Measurements from ENCODE around the gene EGF. TPM values are rescaled to one million over a fixed set of nuclear protein-coding genes. Genes with fewer than 3 reads are reported as not detected.

EGF gene
- total RNA-seq, 2 donors from 2014 or later: not detected

DNA sequence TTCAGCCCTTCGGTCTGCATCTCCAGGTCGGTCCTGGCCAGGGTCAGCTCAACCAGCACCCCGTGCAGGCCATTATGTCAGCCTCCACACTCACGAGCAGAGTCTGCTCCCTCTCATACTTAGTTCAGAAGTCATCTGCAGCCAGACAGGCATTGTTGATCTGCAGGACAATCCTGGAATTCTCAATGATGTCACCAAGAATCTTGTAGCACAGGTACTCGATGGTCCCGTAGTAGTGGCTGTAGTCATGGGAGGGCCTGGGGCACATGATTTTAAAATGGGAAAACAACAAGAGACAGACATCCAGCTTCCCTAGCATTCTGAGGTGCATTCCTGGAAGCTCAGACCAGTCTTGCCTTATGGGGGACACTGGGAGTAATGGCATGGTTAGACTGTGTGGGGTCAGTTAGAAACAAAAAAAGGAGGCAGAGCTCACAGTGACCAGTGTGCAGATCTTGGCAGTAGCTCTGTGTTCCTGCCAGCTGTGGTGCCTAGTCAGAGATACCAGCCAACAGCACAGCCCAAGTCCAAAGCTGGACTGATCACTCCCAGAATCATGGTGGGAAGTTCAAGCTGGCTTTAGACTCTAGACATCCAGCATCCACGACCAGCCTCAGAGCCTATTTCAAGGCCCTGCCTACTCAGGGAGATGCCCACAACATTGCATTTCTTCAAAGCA, 32.9 kb upstream of the EGF start:
- Mint-ChIP-seq H3K27ac (no peak overlapping the region), H3K27me3 (ENCODE audit: low read depth) (peaks cover 25% of the 10 kb centered on the region), H3K4me3 (no peak overlapping the region), H3K36me3 (ENCODE audit: insufficient read depth in 2 of 2) (no peaks in the 10 kb centered on the region), H3K9me3 (peaks cover 0 to 2% of the 10 kb centered on the region in 2 donors), H3K4me1 (ENCODE audit: low read depth) (no peaks in the 10 kb centered on the region)
- DNase-seq (no peak), ATAC-seq (replicated peaks in 1 of 2) (no peak)

DNA sequence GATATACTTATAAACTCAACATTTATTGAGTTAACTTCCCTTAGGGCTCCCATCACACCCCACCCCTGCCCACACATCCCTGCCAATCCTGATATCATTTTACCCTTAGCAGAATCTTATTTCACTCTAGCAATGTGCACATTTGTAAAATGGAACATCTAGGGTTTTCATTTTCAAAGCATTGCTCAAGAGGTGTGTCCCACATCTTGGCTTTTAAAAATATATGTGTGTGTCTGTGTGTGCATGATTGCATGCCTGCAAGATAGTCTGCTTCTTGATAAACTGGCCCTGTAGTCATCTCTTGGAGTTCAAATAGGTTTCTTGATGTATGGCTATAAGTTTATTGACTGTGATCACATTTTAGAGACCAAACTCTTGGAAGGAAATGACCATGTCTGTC, 26.4 kb upstream of the EGF start:
- Mint-ChIP-seq H3K27me3 (ENCODE audit: low read depth) (peaks cover 5% of the 10 kb centered on the region), H3K9me3 (no peaks in the 10 kb centered on the region)
- no peak for DNase-seq

DNA sequence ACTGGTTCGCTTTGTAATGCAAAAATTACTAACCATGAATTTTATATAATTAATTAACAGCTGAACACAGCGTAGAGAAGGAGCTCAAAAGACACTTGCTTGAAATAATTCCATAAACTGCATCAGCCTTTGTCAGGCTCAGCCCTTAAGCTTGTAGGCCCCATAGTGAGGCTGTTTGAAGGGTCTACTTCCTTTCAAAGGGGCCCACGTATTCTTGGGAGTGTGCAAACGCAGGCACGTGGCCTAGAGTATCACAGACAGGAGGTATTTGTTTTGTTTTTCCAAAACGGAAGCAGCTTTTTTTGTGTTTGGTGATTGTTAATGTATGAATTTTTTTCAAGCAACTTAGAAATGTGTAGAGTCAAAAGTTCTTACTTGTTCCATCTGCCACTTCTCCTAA, 25.6 kb upstream of the EGF start:
- Mint-ChIP-seq H3K4me3 (no peak overlapping the region), H3K4me1 (ENCODE audit: low read depth) (no peaks in the 10 kb centered on the region), H3K27ac (no peak overlapping the region), H3K36me3 (ENCODE audit: insufficient read depth in 2 of 2) (no peaks in the 10 kb centered on the region), H3K9me3 (no peaks in the 10 kb centered on the region), H3K27me3 (ENCODE audit: low read depth) (peaks cover 5% of the 10 kb centered on the region)
- DNase-seq (no peak), ATAC-seq (replicated peaks in 1 of 2) (no peak)

More for the DNA sequence above, 26.4 kb upstream of the EGF start:
- no peak for ATAC-seq (replicated peaks in 1 of 2)
- no peak overlapping the region for H3K4me3 Mint-ChIP-seq
- no peak overlapping the region for H3K27ac Mint-ChIP-seq
- H3K4me1 Mint-ChIP-seq (ENCODE audit: low read depth): no peaks in the 10 kb centered on the region
- H3K36me3 Mint-ChIP-seq (ENCODE audit: insufficient read depth in 2 of 2): no peaks in the 10 kb centered on the region

DNA sequence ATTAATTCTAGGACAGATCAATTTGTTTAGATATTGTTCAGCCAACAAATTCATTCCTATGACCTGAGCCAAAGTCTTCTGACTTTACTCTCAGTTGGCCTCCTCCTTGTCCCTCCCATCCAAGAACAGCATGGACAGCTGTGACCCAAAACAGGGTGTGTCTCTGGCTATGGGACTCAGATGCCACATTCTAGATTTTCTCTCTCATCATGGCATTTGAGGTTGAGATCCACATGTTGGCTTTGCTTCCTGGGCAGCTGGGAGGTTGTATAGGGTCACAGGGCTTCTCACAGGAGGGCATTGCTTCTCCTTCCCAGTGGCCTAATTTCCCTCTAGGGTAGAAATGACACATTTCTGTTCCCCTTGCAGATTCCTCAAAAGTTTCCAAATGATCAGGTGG, 22.6 kb upstream of the EGF start:
- no peaks in the 10 kb centered on the region for H3K4me1 Mint-ChIP-seq (ENCODE audit: low read depth)
- DNase-seq: no peak
- no peak for ATAC-seq (replicated peaks in 1 of 2)
- peaks cover 0 to 2% of the 10 kb centered on the region in 2 donors for H3K9me3 Mint-ChIP-seq
- H3K4me3 Mint-ChIP-seq: no peak overlapping the region
- peaks cover 5% of the 10 kb centered on the region for H3K27me3 Mint-ChIP-seq (ENCODE audit: low read depth)
- no peaks in the 10 kb centered on the region for H3K36me3 Mint-ChIP-seq (ENCODE audit: insufficient read depth in 2 of 2)
- H3K27ac Mint-ChIP-seq: no peak overlapping the region

DNA sequence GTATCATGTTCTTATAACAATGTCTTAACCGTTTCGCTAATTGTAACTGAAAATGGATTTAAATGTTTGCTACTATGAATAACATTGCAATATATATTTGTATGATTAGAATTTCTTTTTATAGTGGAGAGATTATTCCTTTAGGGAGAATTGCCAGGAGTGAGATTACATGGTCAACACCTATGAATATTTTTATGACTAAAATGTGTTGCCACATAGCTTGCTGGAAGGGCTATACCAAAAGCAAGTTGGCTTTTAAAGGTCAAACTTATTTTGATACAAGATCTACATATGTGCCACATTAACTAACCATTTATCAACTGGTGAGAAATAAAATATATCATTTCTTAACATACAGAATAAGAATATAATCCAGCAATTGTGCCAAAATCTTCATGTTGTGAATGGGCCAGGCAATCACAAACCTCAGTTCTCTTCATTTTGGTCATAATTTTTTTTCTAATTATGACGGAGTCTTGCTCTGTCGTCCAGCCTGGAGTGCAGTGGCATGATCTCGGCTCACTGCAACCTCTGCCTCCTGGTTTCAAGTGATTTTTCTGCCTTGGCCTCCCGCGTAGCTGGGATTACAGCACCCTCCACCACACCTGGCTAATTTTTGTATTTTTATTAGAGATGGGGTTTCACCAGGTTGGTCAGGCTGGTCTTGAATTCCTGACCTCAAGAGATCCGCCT, 10.0 kb upstream of the EGF start:
- Mint-ChIP-seq H3K4me3 (no peak overlapping the region), H3K4me1 (ENCODE audit: low read depth) (no peaks in the 10 kb centered on the region), H3K27ac (no peak overlapping the region), H3K36me3 (ENCODE audit: insufficient read depth in 2 of 2) (peaks cover 4 to 5% of the 10 kb centered on the region in 2 donors), H3K27me3 (ENCODE audit: low read depth) (peaks cover 32% of the 10 kb centered on the region), H3K9me3 (peaks cover 2 to 4% of the 10 kb centered on the region in 2 donors)
- ATAC-seq (replicated peaks in 1 of 2) (no peak), DNase-seq (no peak)

DNA sequence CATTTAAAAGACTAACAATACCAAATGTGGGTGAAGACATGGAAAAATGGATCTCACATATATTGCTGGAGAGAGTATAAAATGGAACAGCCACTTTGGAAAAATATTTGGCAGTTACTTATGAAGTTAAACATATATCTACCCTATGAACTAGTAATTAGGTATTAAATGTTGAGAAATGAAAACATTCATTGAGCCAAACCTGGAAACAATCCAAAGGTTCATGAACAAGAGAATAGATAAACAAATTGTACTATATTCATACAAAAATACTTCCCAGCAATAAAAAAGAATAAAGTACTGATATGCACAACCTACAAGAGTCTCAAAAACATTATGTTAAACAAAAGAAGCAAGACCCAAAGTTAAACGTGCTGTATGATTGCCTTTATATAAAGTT, 4.0 kb upstream of the EGF start:
- Mint-ChIP-seq H3K4me1 (ENCODE audit: low read depth) (peaks cover 7% of the 10 kb centered on the region), H3K36me3 (ENCODE audit: insufficient read depth in 2 of 2) (peaks cover 0 to 4% of the 10 kb centered on the region in 2 donors), H3K9me3 (peaks cover 0 to 2% of the 10 kb centered on the region in 2 donors), H3K27ac (no peak overlapping the region), H3K27me3 (ENCODE audit: low read depth) (peaks cover 52% of the 10 kb centered on the region), H3K4me3 (no peak overlapping the region)
- no peak for DNase-seq
- no peak for ATAC-seq (replicated peaks in 1 of 2)

DNA sequence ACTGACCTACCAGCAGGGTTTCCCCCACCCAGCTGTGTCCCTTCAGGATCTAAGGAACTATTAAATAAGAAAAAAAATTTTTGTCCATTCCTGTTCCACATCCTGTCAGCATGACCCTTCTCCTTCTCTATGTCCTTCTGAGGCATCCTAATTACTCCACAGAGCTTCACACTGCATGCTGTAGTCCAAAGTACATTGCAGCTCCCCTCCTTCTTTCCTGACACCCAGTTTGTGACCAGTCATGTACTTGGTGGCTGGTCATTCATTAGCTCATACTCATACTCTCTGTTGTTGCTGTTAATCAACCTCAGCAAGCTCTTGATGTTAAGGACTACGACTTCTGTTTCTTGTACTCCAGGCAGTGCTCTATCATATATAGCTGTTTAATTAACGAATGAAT, 2.4 kb upstream of the EGF start:
- peaks cover 0 to 4% of the 10 kb centered on the region in 2 donors for H3K36me3 Mint-ChIP-seq (ENCODE audit: insufficient read depth in 2 of 2)
- peaks cover 0 to 2% of the 10 kb centered on the region in 2 donors for H3K9me3 Mint-ChIP-seq
- H3K27me3 Mint-ChIP-seq (ENCODE audit: low read depth): peaks cover 59% of the 10 kb centered on the region
- H3K4me1 Mint-ChIP-seq (ENCODE audit: low read depth): peaks cover 14% of the 10 kb centered on the region
- no peak overlapping the region for H3K27ac Mint-ChIP-seq
- no peak overlapping the region for H3K4me3 Mint-ChIP-seq
- DNase-seq: no peak
- no peak for ATAC-seq (replicated peaks in 1 of 2)

DNA sequence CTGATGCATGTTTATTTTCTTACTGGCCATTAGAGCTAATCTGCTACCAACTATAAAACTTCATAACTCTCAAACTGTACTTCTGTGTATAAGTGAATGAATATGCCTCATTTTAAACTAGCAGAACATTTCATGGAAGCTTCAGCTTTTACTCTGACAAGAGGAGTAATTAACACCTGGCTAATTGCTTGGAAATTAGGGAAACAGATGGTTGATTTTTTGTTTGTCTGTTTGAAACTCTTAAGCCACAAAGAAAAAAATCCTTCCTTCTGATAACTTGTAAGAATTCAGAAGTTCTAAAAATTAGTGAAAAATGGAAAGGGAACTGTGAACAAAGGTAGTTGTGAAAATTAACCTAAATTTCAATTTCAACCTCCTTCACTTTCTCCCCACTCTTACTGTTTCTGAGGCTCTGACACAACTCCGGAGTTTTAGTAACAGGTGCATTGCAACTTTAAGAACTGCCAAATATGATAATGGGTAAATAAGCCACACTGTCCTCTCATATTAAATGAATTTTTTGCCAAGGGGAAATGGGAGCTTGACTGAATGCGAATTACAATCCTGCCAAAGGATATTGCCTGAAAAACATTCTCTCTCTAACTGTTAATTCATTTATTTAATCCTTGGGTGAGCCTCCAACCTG, 1.0 kb downstream of the EGF start:
- no peak overlapping the region for H3K27ac Mint-ChIP-seq
- ATAC-seq (replicated peaks in 1 of 2) (no peak), DNase-seq (no peak)
- no peaks in the 10 kb centered on the region for H3K36me3 Mint-ChIP-seq (ENCODE audit: insufficient read depth in 2 of 2)
- no peaks in the 10 kb centered on the region for H3K9me3 Mint-ChIP-seq
- peaks cover 40% of the 10 kb centered on the region for H3K27me3 Mint-ChIP-seq (ENCODE audit: low read depth)
- no peak overlapping the region for H3K4me3 Mint-ChIP-seq
- H3K4me1 Mint-ChIP-seq (ENCODE audit: low read depth): peaks cover 23% of the 10 kb centered on the region

DNA sequence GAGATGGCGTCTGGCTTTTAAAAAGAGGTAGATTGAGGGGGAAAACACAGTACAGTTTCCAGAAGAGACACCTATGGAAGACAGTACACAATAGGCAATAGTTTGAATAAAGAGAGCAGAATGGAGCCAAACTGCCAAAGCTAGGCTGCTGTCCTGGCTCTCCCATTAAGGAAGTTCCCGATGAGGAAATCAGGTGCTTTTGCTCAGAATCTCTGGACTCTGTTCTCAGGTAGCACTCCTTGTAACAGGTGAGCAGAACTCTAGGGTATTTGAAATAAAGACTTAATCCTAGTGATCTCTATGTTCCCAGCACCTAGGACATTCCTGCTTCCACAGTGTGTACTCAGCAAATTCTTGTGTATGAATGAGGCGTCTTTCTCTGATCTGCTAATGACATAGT, 1.6 kb downstream of the EGF start:
- H3K9me3 Mint-ChIP-seq: no peaks in the 10 kb centered on the region
- DNase-seq: no peak
- no peak for ATAC-seq (replicated peaks in 1 of 2)
- no peak overlapping the region for H3K4me3 Mint-ChIP-seq
- no peak overlapping the region for H3K27ac Mint-ChIP-seq
- peaks cover 40% of the 10 kb centered on the region for H3K27me3 Mint-ChIP-seq (ENCODE audit: low read depth)
- H3K36me3 Mint-ChIP-seq (ENCODE audit: insufficient read depth in 2 of 2): no peaks in the 10 kb centered on the region
- H3K4me1 Mint-ChIP-seq (ENCODE audit: low read depth): peaks cover 23% of the 10 kb centered on the region

DNA sequence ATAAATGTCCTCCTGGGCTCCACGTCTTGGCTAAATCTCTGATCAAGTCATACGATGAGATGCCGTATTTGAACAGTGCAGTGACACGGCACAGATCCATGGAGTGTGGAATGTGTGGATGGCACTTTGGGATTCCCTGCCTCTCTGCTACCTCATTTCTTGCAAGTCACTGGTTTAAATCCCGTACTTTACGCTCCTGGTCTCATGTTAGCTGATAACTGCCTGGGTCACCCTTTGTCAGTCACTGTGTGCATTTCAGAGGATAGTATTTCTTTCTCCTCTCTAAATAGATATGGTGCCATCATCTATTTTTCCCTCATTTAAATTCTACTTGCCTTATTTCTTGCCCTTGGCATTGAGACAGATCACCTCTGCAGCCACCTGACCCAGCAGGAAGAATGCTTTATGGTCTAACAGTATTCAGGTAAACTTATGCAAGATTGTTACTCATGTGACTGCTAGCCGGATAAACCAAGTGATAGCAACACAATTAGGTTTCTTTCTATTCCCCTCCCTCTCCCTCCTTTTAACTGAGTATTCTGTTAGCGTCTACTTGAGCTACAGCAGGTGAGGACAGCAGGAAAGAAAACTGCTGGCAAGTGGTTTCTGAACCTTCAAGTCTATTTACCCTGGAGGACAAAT, 2.8 kb downstream of the EGF start:
- Mint-ChIP-seq H3K4me1 (ENCODE audit: low read depth) (peaks cover 23% of the 10 kb centered on the region), H3K36me3 (ENCODE audit: insufficient read depth in 2 of 2) (no peaks in the 10 kb centered on the region), H3K27me3 (ENCODE audit: low read depth) (peaks cover 39% of the 10 kb centered on the region), H3K9me3 (no peaks in the 10 kb centered on the region), H3K4me3 (no peak overlapping the region), H3K27ac (no peak overlapping the region)
- no peak for ATAC-seq (replicated peaks in 1 of 2)
- DNase-seq: no peak

DNA sequence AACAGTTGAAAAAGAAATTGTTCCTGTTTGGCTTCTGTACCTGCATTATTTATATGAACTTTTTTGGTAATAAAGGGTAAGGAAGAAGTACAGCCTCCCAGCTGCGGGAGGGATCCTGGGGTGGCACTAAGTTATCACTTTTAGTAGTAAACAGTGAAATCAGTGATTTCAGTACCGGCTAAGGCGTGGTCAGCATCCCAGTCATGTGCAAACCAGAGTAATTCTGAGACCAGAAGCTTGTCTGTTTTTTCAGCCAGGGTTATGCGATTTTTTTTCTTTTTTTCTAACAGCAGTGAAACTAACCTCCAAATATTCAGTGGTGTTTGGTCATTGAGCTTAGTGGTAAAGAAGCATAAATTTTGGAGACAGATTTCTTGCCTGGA, 3.3 kb downstream of the EGF start:
- Mint-ChIP-seq H3K36me3 (ENCODE audit: insufficient read depth in 2 of 2) (no peaks in the 10 kb centered on the region), H3K9me3 (no peaks in the 10 kb centered on the region), H3K4me3 (no peak overlapping the region), H3K27me3 (ENCODE audit: low read depth) (peaks cover 37% of the 10 kb centered on the region), H3K27ac (no peak overlapping the region), H3K4me1 (ENCODE audit: low read depth) (peaks cover 23% of the 10 kb centered on the region)
- peak; percentile 12 for DNase-seq
- peak; percentile 53 to 74 for ATAC-seq (replicated peaks in 1 of 2)

DNA sequence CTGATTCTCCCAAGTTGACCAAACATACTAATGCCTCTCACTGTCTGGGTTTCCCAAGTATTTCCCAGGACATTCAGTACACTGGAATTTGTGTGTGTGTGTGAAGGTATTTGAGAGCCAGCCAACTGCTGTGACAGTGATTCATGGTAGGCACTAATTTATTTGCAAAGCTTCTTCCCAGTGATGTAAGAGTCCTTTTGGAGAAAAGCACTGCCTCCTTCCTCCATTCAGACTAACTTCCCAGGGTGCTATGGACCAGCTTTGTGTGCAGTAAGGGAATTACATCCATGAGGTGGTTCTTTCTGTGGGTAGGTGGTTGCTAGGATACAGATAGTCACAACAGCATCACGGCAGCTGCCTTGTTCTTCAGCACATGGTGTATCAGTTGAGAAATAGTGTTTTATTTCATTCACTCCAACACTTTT, 8.7 kb downstream of the EGF start:
- Mint-ChIP-seq H3K4me3 (no peak overlapping the region), H3K9me3 (no peaks in the 10 kb centered on the region), H3K36me3 (ENCODE audit: insufficient read depth in 2 of 2) (no peaks in the 10 kb centered on the region), H3K4me1 (ENCODE audit: low read depth) (peaks cover 9% of the 10 kb centered on the region), H3K27ac (no peak overlapping the region), H3K27me3 (ENCODE audit: low read depth) (peaks cover 4% of the 10 kb centered on the region)
- no peak for DNase-seq
- no peak for ATAC-seq (replicated peaks in 1 of 2)

DNA sequence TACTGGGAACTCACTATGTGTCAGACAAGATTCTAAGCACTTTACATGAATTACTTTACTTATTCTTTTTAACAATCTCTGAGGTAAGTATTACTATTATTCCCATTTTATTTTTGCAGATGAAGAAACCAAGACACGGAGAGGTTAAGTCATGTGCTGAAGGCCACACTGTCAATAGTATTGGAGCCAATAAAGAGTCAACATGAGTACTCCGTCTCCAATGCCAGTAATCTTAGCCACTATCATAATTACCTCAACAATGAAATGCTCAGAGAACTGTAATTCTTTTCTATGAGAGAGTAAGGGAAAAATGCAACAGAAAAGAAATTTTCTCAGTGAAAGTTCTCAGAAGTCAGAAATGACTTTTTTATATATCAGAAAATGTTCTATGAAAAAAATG, 12.7 kb downstream of the EGF start:
- Mint-ChIP-seq H3K4me1 (ENCODE audit: low read depth) (peaks cover 1% of the 10 kb centered on the region), H3K9me3 (no peaks in the 10 kb centered on the region), H3K36me3 (ENCODE audit: insufficient read depth in 2 of 2) (no peaks in the 10 kb centered on the region), H3K4me3 (no peak overlapping the region), H3K27ac (no peak overlapping the region), H3K27me3 (ENCODE audit: low read depth) (no peaks in the 10 kb centered on the region)
- DNase-seq (no peak), ATAC-seq (replicated peaks in 1 of 2) (no peak)
